Ascending aorta (tissue), 2 donors: Measurements from ENCODE around the gene SNRPB2. TPM values are rescaled to one million over a fixed set of nuclear protein-coding genes. Genes with fewer than 3 reads are reported as not detected.

Source experiments
- DNase-seq, 2 donors: peaks; one replicate each; pipeline ENCODE4 v3.0.0-alpha.2; 2019; ENCODE audit warnings: low spot score in 2 of 2
- H3K27ac ChIP-seq, 2 donors: fragments of 200-600 bp; sonication (generic); one replicate each; pipeline ENCODE4 v1.5.1; 2016 to 2017; ENCODE audit warnings: mild to moderate bottlenecking in 1 of 2
- H3K27me3 ChIP-seq: fragments of 200-600 bp; sonication (generic); one replicate; pipeline ENCODE4 v1.5.1; 2017
- H3K36me3 ChIP-seq, 2 donors: fragments of 200-600 bp; sonication (generic); one replicate each; pipeline ENCODE4 v1.5.1; 2016
- H3K4me1 ChIP-seq, 2 donors: fragments of 200-600 bp; sonication (generic); one replicate each; pipeline ENCODE4 v1.5.1; 2016 to 2017; ENCODE audit warnings: mild to moderate bottlenecking in 1 of 2
- H3K4me3 ChIP-seq, 2 donors: fragments of 200-600 bp; sonication (generic); one replicate each; pipeline ENCODE4 v1.5.1; 2016 to 2017; ENCODE audit warnings: mild to moderate bottlenecking in 1 of 2
- H3K9me3 ChIP-seq, 2 donors: fragments of 200-600 bp; sonication (generic); one replicate each; pipeline ENCODE4 v1.5.1; 2016
- intact Hi-C: fragments of 100-400 bp; cut with DNase I; formaldehyde crosslinking; loops from one replicate; pipeline ENCODE4 v1.15.1; 2023
- total RNA-seq: library from RNA; depleted of rRNA; stranded (reverse); fragments of >200 nt; gene quantifications from one replicate; pipeline ENCODE4 v1.1.0, GENCODE V29; 2016
- TF ChIP-seq, protein P1 (sequence below), 3 experiments: fragments of 200-600 bp in 2 of 3; fragments of 450-650 bp in 1 of 3; sonication (generic) in 2 of 3; IDR thresholded peaks; one replicate each; pipeline ENCODE4 v1.5.1; 2016 to 2019; ENCODE audit warnings: antibody characterized with exemption in 3 of 3, mild to moderate bottlenecking in 1 of 3, moderate library complexity in 1 of 3

SNRPB2 gene
- total RNA-seq, result 3.4 TPM

DNA sequence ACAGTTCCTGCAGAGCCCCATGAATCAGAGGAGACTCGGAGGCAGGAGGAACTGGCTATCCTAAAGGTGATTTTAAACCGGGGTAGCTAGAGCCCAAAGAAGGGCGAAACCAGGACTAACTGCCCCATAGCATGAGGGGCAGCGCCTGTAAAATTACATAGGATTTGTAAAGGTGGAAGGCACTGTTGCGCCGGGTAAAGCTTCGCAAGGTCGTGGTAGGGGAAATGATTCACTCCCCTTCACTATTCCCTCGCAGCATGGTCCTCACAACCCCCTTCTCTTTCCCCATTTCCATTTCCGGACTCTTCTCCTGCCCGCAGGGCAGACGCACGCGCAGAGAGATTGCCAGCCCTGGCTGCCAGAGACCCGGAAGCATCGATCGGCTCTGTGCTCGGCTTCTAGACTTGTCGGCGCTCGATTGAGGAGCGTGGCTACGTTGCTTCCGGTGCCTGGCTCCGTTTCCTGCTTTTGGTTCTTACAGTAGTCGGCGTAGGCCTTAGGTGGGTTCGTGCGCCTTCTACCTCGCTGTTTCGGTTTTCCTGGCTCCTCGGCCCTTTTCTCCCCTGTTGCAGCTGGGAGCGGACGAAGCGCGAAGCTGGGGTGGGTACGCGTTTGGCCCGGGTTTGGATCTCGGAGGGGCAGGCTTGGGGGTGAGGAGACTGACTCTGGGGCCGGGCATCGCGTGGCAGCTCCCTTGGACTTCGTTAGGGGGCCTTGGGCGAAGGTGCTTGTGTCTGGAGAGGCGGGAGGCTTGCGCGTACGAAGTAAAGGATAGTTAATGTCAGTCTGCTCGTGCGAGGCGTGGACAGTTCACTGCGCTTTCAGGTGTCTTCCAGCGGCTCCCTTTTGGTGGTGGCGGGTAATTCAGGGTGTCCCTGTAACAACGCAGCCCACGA lies at the start of gene SNRPB2:
Gene SNRPB2 (plus strand): TSS at position 462 of the 896 bp plus-strand sequence. CDS start 1,677 bp downstream, outside the sequence.
- H3K4me3 ChIP-seq, result peak within 1 kb of the TSS; percentile 79 to 80
- H3K4me1 ChIP-seq, result peaks cover 0 to 12% of the 10 kb centered on the region in 2 donors
- no peaks in the 10 kb centered on the region for H3K9me3 ChIP-seq
- TF ChIP-seq, protein P1, sequence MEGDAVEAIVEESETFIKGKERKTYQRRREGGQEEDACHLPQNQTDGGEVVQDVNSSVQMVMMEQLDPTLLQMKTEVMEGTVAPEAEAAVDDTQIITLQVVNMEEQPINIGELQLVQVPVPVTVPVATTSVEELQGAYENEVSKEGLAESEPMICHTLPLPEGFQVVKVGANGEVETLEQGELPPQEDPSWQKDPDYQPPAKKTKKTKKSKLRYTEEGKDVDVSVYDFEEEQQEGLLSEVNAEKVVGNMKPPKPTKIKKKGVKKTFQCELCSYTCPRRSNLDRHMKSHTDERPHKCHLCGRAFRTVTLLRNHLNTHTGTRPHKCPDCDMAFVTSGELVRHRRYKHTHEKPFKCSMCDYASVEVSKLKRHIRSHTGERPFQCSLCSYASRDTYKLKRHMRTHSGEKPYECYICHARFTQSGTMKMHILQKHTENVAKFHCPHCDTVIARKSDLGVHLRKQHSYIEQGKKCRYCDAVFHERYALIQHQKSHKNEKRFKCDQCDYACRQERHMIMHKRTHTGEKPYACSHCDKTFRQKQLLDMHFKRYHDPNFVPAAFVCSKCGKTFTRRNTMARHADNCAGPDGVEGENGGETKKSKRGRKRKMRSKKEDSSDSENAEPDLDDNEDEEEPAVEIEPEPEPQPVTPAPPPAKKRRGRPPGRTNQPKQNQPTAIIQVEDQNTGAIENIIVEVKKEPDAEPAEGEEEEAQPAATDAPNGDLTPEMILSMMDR (IDR thresholded peaks at IDR 0.05), result no peak
- intact Hi-C loops, result loop anchor here (1.0 to 10.0 kb wide), 2 partner anchors 157 to 1555 kb away; partner anchors contain the start of genes KIF16B and ZNF133
- peak within 1 kb of the TSS; percentile 55 to 75 for H3K27ac ChIP-seq
- H3K27me3 ChIP-seq, result no peaks in the 10 kb centered on the region
- H3K36me3 ChIP-seq, result peaks cover 4 to 27% of the 10 kb centered on the region in 2 donors
- peak; percentile 64 to 96 for DNase-seq

DNA sequence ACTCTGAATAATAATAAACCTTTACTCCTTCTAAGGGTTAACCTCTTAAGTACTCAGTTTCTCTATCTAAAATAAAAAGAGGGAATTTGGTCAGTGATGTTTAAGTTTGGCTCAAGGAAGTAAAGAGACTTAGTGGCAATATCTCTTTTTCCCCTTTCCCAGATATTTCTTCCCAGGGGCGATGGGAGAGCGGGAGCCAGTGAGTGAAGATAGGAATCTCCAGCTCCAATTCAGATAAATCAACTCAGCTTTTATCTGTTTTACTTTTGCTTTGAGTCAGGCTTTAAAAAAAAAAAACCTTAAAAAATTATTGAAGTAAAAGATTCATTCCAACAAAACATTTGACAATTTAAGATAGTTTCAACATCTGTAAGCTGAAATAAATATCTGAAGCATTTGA lies 45.4 kb upstream of the SNRPB2 start:
- Histone ChIP-seq H3K27me3 (no peaks in the 10 kb centered on the region), H3K4me3 (no peak overlapping the region), H3K4me1 (no peaks in the 10 kb centered on the region), H3K36me3 (no peaks in the 10 kb centered on the region), H3K9me3 (no peaks in the 10 kb centered on the region), H3K27ac (no peak overlapping the region)
- intact Hi-C loops, result no loop called here
- no peak for DNase-seq
- TF ChIP-seq, protein P1 (IDR thresholded peaks at IDR 0.05), result no peak

DNA sequence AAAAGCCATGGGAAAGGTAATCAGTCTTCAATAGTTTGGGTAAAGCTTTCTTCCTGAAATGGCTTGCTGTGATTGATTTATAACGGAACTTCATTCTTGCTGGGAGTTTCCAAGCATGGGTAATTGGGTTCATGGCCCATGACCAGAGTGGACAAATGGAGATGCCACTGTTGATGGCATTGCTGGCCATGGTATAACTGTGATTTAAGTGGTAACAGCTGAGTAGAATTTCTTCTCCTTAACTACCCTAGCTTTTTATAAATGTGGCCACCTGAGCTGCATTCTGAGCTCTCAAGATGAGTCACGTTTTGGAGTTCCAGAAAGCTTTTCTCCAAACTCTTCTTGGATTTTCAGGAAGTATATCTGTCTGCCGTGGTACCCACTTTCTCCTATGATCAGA lies 39.9 kb upstream of the SNRPB2 start:
- Histone ChIP-seq H3K4me3 (no peak overlapping the region), H3K36me3 (no peaks in the 10 kb centered on the region), H3K27me3 (no peaks in the 10 kb centered on the region), H3K27ac (no peak overlapping the region), H3K9me3 (no peaks in the 10 kb centered on the region), H3K4me1 (no peaks in the 10 kb centered on the region)
- DNase-seq, result no peak
- intact Hi-C loops, result no loop called here
- TF ChIP-seq, protein P1 (IDR thresholded peaks at IDR 0.05), result no peak

DNA sequence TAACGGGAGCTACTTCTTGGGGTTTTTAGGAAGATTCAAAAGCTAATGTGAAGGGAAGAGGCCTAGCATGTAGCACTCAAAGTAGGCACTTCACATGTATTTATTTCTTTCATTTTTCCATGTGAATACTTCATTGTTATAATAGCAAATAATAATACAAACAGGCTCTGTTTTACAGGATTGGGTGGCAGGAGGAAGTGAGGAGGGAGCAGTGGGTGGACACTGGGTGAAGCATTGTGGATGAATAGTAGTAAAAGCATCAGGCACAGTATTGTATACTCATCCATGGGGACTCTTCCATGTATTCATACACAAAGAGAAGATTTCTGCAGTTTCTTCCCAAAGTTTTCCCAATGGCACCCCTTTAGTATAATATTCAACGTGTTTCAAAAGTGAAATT lies 38.4 kb upstream of the SNRPB2 start:
- intact Hi-C loops, result no loop called here
- no peaks in the 10 kb centered on the region for H3K36me3 ChIP-seq

DNA sequence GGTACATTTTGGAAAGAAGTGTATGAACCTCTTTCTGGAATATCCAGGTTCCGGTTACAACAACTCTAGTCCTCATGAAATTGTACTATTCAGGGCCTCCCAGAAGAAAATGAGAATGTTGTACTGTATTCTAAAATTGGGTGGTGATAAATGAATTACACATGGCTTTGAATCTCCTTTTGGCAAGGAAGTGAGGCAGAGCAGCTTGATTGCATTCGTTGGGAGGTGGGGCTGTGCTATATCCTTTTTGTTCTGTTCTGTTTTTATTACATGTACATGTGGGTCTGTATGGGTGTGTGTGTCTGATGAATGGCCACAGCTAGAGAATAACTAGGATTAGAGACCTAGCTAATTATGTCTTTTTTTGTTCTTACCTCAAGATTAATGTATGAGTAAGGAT lies 37.8 kb upstream of the SNRPB2 start:
- Histone ChIP-seq H3K36me3 (no peaks in the 10 kb centered on the region), H3K27me3 (no peaks in the 10 kb centered on the region), H3K4me3 (no peak overlapping the region), H3K27ac (no peak overlapping the region), H3K9me3 (no peaks in the 10 kb centered on the region), H3K4me1 (no peaks in the 10 kb centered on the region)
- no peak for DNase-seq
- intact Hi-C loops, result no loop called here
- TF ChIP-seq, protein P1 (IDR thresholded peaks at IDR 0.05), result no peak

More for the DNA sequence above, 38.4 kb upstream of the SNRPB2 start:
- H3K27ac ChIP-seq, result no peak overlapping the region
- no peaks in the 10 kb centered on the region for H3K4me1 ChIP-seq
- no peaks in the 10 kb centered on the region for H3K27me3 ChIP-seq
- no peak overlapping the region for H3K4me3 ChIP-seq
- TF ChIP-seq, protein P1 (IDR thresholded peaks at IDR 0.05), result no peak
- H3K9me3 ChIP-seq, result no peaks in the 10 kb centered on the region
- DNase-seq, result no peak
